ENCODE measurements around the gene INAFM2.

- TF ChIP-seq CTCF (IDR thresholded peaks at IDR 0.05; ENCODE audit: low read depth, low read length, missing input control) (no peak), NR2F2 (IDR thresholded peaks at IDR 0.05) (no peak), GABPA (IDR thresholded peaks at IDR 0.05 in 1 of 2, conservative IDR thresholded peaks at IDR 0.05 in 1 of 2) (no peak), RAD21 (IDR thresholded peaks at IDR 0.05) (no peak)
Measured at GRCh38 chr15:40313531-40314398, 9.7 kb upstream of the INAFM2 start.

Data from liver (tissue), 3 donors.